Measurements from ENCODE around the gene CD70.
"Not testable (repeated sequence)": the region's sequence is repeated elsewhere in the genome, so short reads cannot be mapped to it uniquely, and the experiment has no call there.

The CD70 gene

GRCh38 chr19:6597471-6598253 lies 6.7 kb upstream of the CD70 start:
- DNase-seq: not testable (repeated sequence)

DNA sequence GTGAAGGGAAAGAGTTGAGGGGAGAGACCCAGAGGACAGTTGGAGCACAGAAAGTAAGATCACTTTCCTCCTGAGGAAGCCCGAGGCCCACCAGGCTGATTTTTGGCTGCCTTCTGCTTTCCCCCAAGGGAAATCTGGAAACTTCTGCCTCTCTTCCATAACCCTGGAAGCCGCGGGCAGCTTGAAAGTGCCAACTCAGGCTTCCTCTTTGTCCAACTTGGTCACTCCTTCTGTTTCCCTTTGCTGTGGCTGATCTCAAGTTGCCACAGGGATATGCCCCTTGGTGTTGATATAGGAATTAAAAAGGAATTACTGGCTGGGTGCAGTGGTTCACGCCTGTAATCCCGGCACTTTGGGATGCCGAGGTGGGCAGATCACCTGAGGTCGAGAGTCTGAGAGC lies 5.7 kb upstream of the CD70 start:
- DNase-seq: no peak

DNA sequence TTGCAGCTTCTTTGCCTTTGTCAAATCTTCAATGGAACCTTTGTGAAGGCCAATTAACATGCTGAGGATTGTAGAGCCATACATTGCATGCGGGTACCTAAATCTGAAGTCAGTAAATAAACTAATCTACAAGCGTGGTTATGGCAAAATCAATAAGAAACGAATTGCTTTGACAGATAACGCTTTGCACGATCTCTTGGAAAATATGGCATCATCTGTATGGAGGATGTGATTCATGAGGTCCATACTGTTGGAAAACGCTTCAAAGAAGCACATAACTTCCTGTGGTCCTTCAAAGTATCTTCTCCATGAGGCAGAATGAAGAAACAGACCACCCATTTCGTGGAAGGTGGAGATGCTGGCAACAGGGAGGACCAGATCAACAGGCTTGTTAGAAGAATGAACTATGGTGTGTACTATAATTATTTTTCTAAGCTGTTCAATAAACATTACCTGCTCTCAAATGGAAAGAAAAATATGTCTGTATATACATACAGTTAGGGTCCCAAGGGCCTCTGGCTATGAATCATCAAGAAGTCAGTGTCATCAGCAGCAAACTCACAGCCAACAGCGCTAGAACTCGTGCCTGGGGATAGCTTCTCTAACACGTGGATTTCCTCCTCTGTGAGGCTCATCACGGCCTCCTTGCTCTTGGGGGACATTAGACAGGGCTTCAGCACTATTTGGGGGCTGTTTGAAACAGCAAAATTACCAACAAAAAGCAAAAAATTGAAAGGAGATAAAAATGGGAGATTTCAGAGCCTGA lies 2.9 kb upstream of the CD70 start:
- no peak for DNase-seq

DNA sequence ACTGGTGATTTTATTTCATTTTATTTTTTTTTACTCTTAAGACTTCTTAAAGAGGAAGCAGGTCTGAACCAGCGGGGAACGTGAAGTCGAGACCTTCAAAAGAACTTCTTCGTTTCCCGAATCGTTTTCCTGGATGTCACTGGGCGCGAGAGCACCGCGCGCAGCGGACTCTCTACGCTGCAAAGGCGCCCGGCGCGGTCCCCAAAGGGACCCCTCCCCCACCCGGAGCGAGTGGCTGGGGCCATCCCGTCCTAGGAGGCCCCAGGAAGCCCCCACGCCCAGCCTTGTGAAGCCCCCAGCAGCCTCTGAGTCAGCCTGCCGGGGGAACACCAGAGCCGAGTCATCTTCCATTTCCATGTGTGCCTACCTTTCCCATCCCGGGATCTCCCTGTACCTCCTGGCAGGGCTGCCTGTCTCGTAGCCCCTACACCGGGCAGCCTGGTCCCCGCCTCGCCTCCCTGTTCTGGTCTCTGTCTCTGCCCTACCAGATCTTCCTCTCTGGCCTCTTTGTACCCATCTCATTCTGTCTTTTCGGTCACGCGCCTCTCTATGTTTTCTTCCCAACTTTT lies 608 bp downstream of the CD70 start:
- DNase-seq: no peak

DNA sequence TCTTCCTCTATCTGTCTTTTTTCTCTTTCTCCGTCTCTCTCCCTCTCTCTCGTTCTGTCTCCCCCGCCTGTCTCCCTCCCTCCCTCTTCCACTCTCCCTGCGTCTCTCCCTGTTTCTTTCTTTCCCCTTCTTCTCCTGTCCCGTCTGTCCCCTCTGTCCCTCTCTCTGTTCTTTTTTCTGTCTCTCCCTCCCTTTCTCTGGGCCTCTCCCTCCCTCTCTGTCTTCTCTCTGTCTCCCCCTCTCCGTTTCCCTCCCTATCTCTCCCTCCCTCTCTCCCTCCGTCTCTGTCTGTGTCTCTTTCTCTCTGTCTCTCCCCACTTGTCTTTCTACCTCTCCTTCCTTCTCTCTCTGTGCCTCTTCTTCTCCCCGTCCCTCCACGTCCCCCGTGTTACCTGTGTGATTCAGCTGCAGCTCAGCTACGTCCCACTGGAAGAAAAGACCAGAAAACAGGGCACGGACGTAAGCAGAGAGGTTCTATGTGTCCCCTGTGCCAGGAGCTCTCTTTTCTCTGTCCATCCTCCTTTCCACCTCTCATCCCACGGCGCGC lies 1.2 kb downstream of the CD70 start:
- DNase-seq: no peak

- no peak for DNase-seq
These were observed 2.2 kb downstream of the CD70 start for GRCh38 chr19:6588508-6589345.

- no peak for DNase-seq
These were observed 2.9 kb downstream of the CD70 start for GRCh38 chr19:6587998-6588507.

- DNase-seq: no peak
These were observed 3.7 kb downstream of the CD70 start for GRCh38 chr19:6587093-6587820.

DNA sequence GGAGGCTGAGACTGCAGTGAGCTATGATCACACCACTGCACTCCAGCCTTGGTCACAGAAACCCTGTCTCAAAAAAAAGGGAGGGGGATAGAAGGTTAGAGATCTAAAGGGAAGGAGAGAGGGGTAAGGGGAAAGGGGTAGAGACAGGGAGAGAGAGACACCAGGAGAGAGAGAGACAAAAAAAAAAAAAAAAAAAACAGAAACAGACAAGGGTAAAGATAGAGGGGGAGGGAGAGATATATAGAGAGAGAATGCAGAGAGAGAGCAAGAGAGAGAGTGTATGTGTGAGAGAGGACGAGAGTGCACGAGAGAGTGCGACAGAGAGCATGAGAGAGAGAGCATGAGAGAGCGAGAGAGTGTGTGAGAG lies 4.2 kb downstream of the CD70 start:
- DNase-seq: no peak

- no peak for DNase-seq
These were observed 4.9 kb downstream of the CD70 start for GRCh38 chr19:6586056-6586455.

DNA sequence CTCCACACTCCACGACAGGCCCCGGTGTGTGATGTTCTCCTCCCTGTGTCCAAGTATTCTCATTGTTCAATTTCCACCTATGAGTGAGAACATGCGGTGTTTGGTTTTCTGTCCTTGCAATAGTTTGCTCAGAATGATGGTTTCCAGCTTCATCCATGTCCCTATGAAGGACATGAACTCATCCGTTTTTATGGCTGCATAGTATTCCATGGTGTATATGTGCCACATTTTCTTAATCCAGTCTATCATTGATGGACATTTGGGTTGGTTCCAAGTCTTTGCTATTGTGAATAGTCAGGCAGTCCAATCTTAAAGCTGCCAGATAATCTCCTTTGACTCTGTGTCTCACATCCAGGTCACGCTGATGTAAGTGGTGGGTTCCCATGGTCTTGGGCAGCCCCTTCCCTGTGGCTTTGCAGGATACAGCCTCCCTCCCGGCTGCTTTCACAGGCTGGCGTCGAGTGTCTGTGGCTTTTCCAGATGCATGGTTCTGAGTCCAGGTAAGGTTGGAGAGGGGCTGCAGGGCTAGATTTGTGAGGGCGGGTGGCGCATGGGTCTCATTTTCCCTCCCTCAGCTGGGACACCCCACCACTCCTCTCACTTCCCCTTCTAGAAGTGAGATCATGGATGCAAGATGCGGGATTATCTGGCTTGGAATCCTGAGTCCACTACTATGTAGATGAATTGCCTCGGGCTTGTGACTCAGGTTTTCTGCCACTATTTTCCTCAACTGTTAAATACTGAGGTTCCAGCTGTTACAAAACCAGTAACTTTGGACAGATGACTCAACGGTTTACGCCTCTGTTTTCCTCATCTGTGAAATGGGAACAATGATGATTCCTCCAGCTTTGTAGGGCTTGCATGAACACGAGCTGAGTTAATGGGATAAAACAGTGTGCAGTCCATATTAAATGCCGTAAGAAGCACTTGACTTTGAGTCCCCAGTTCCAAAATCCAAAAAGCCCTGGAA lies 8.2 kb downstream of the CD70 start:
- DNase-seq: not testable (repeated sequence)

- no peak for DNase-seq
These were observed 10.6 kb downstream of the CD70 start for GRCh38 chr19:6580313-6580712.

DNA sequence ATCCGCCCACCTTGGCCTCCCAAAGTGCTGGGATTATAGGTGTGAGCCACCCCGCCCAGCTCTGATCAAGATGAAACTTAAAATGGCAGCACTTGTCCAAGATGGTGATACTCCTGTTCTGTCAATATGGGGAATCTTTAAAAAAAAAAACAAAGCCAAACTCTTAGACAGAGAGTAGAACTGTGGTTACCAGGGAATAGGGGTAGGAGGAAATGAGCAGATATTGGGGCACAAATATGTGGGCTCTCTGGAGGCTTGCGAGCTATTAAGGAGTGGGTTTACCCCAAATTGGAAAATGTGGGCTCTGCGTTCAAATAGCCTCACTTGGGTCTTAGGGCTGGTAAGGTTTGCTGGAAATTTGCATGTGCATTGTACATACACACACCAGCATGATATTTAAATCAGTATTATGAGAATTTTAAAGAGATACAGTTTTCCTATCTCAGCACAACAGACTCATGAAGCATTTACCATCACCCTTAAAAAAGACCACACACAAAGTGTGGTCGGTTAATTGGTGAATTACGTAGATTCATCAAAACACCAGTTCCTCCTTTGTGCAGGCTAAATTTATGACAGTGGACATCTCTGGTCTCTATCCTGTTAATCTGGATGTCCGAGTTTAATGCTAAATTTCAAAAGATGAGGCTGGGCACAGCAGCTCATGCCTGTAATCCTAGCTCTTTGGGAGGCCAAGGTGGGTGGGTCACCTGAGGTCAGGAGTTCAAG lies 11.3 kb downstream of the CD70 start:
- no peak for DNase-seq

DNA sequence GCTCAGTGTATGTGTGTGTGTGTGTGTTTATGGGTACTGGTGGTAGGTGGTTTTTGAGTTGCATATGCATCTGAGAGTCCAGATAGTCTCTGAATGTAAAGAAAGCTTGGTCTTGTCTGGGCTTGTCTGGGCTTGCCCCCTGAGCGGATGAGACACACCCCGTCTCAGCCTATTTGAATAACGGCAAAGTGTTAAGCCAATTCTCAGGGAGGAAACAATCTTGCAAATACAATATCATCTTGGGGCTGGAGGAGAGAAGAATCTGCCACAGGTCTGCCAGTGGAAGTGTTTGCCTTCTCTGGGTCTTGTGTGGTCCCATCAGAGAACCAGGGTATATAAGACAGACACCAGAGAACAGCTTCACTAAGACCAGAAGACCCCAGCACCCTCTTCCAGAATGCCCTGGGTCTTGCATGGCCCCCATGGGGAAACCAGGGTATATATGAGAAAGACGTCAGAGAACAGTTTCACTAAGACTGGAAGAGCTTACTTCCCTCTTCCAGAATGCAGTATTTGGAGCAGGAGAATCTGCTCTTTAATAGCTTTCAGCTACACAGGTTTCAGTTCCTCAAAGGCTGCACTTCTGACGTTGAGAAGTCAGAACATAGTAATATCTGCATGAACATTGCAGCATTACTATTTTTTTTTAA lies 13.3 kb downstream of the CD70 start:
- DNase-seq: no peak

DNA sequence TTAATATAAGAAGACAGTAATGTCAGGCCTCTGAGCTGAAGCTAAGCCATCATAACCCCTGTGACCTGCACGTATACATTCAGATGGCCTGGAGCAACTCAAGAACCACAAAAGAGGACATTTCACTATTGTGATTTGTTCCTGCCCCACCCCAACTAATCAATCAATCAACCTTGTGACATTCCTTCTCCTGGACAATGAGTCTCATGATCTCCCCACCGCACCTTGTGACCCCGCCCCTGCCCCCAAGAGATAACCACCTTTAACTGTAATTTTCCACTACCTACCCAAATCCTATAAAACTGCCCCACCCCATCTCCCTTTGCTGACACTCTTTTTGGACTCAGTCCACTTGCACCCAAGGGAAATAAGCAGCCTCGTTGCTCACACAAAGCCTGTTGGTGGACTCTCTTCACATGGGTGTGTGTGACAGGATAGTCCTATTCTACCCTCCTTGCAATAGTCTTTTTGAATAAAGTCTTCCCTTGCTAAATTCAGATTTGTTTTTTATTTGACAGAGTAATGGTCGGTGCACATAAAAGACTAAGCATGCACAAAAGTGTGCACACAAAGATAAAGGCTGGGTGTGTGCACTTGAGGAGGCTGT lies 14.0 kb downstream of the CD70 start:
- DNase-seq: no peak

- DNase-seq: no peak
These were observed 17.6 kb downstream of the CD70 start for GRCh38 chr19:6573350-6573749.

DNA sequence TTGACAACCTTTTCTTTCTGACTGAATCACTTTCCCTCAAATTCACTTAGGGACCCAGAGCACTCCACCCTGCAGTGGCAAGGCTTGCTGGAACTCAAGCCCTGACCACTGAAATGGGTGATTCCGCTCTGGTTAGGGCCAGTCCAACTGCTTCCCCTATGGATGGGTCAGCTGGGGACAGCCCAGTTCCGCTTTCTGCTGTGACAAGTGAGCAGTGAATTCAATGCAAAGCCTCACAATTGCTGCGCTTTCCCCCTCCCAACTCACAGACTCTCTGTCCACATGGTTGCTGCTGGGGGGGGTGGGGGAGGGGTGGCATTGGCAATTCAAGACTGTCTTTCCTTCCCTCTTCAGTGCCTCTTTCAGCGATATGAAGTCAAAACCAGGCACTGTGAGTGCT lies 18.7 kb downstream of the CD70 start:
- no peak for DNase-seq

- DNase-seq: no peak
These were observed 19.8 kb downstream of the CD70 start for GRCh38 chr19:6571167-6571566.

DNA sequence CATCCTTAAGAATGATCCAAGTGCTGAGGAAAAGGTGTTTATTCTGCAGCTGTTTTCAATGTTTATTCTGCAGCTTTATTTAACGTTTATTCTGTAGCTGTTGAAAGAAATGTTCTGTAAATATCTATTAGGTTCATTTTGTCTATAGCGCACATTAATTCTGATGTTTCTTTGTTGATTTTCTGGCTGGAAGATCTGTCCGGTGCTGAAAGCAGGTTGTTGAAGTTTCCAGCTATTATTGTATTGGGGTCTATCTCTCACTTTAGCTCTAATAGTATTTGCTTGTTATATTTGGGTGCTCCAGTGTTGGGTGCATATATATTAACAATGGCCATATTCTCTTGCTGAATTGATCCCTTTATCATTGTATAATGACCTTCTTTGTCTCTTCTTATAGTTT lies 20.2 kb downstream of the CD70 start:
- DNase-seq: no peak

All from activated CD4-positive, alpha-beta T cell treated with anti-CD3 and anti-CD28 coated beads, Interleukin-2, amount 50 U/mL, for 1 hour (primary cell).